GM19395 (cell line): Measurements from ENCODE around the gene FBN1.

Experiments used
- ATAC-seq: cut with Tn5 transposase; IDR thresholded peaks from one replicate; pipeline ENCODE4 v1.9.1; 2021; ENCODE audit warnings: mild to moderate bottlenecking, moderate library complexity; ENCODE audit not compliant: unreplicated experiment

The FBN1 gene

GRCh38 chr15:48381861-48382260, 263.6 kb downstream of the FBN1 start:
- no peak for ATAC-seq

DNA sequence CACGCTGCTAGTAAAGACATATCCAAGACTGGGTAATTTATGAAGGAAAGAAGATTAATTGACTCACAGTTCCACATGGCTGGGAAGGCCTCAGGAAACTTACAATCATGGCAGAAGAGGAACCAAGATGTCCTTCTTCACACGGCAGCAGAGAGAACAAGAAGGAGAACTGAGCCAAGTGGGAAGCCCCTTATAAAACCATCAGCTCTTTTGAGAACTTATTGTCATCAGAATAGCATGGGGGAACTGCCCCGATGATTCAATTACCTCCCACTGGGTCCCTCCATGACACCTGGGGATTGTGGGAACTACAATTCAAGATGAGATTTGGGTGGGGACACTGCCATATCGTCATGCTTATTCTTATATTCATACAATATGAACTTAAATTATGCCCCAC, 265.3 kb downstream of the FBN1 start:
- no peak for ATAC-seq

DNA sequence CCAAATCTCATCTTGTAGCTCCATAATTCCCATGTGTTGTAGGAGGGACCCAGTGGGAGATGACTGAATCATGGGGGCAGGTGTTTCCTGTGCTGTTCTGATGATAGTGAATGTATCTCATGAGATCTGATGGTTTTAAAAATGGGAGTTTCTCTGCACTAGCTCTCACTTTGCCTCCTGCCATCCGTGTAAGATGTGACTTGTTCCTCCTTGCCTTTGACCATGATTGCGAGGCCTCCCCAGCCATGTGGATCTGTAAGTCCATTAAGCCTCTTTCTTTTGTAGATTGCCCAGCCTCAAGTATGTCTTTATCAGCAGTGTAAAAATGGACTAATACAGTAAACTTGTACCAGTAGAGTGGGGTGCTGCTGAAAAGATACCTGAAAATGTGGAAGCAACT, 269.7 kb downstream of the FBN1 start:
- ATAC-seq = no peak

DNA sequence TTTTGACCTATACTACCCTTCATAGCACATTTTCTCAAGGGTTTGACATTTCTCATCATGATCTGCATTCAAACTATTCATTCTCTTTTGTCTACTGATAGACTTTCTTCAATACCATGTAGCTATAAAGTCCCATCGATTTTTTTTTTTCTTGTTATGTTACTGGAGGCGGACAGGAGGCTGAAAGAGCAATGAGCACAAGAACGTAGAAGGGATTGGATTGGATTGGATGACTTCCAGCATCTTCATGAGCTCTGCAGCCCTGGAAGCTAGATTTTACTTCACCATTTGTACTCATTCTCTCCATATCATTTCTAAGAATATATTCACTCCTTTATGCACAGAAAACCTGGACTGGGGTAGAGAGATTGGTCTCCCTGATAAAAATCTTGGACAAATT, 271.0 kb downstream of the FBN1 start:
- ATAC-seq = no peak

DNA sequence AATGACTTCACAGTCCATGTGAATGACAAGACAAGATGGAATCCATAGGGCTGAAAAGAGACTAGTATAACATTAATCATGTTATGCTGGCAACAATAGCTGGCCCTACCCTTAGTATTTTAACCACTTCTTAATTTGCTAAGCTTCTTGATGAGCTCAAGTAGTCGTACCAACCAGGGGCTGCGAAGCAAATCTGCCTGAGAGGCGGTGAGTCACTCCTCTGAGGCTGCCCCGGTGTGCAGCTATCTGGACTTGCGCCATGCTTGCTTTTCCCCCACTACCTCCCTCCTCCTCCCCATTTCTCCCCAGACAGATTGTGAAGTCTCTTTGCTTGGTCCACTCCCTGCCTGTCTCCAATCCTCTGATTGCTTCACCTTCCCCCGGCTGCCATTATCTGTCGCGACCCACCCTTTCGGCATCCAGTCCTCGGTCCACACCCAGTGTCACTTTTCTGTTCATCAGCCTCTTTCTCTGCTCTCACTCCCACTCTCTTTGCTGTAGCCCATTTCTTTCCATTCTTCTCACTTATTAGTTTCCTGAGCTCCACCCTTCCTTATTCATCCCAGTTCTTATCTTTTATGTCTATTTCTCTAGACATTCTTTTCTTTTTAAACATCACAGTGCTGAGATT, 271.6 kb downstream of the FBN1 start:
- no peak for ATAC-seq

DNA sequence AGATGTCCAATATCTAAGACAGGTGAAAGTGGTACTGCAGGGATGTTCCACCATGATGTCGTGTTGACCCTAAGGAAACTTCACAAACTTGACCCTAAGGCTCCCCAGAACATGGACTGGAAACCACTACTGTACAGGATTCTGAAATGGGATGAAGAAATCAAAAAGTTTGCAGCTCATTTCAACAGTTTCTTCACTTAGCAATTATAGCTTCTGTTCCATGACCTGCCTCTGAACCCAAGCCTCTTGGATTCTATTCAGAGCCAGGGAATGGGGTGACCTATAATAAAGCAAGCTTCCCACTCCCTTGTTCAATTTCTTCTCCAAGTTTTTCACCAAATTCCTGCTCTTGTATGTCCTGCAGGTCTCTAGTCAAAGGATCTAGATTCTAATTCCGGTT, 273.5 kb downstream of the FBN1 start:
- ATAC-seq = no peak

GRCh38 chr15:48371550-48371949, 274.0 kb downstream of the FBN1 start:
- no peak for ATAC-seq

DNA sequence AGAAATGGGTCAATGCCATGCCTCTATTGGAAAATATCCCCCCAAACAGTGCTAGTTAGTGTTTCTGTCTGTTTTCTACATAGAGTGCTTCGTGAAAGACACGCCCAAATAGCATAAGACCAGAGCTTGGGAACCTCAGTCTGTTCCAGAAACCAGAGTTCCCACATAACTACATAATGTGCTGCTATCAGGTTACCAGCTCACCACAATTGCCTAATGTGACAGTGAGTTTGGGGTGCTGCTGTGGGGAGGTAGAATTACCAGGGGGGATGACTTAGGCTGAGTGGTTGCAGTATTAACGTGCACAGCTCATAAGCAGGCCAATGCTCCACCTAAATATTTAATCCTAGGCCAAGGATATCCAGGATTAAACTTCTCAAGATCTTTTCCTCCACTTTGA, 275.0 kb downstream of the FBN1 start:
- no peak for ATAC-seq

DNA sequence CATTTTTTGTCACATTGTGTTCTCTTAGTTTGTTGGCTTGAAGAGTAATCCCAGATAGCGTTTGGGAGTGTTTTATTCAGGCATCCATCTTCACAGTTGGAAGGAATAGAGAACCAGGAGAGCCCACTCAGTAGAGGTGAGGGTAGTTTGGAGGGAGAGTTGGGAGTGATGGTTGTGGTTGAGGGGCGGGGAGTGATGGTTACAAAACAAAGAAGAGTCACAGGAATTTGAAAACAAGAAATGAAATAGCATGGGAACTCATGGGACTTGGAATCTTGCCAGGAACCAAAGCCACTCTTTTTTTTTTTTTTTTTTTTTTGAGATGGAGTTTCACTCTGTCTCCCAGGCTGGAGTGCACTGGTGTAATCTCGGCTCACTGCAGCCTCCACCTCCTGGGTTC, 278.0 kb downstream of the FBN1 start:
- ATAC-seq = no peak

- no peak for ATAC-seq
Observed at GRCh38 chr15:48366584-48367312, 278.8 kb downstream of the FBN1 start.

DNA sequence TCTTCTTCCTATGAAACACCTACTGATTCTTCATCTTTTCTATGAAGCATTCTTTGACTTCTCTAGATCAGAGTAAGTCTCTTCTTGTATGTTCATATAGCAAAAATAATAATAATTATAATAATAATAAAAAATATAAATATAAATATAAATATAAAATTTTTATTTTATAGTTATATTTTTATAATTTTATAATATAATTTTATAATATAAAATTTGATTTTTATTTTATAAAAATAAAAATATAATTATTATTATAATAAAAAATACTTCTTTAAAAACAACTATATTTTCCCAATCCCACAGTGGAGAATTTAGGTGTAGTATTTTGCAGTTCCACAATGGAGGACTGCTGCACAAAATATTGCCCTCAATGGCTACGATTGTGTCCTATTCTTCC, 279.9 kb downstream of the FBN1 start:
- ATAC-seq = no peak

- ATAC-seq = no peak
Observed at GRCh38 chr15:48363474-48363873, 282.0 kb downstream of the FBN1 start.

GRCh38 chr15:48361685-48362084, 283.8 kb downstream of the FBN1 start:
- ATAC-seq = no peak

DNA sequence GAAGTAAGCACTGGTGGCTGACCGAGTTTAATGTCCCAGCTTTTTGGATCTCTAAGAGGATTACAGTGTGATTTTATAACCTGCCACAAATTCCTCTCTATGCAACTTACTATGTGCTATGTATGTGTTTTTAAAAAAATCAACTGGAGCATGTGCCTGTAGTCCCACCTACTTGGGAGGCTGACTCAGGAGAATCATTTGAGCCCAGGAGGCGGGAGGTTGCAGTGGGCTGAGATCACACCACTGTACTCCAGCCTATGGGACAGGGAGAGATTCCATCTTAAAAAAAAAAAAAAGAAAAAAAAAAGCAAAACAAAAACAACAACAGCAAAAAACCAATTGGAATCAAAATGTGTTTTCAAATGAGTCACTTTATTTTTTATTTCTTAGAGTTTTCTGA, 284.7 kb downstream of the FBN1 start:
- no peak for ATAC-seq
